Measurements from ENCODE around the gene SRPRA. TPM values are rescaled to one million over a fixed set of nuclear protein-coding genes. Genes with fewer than 3 reads are reported as not detected.

The SRPRA gene
- total and polyA plus RNA-seq, 12 donors: 61.5 to 194 (median 107) TPM

DNA sequence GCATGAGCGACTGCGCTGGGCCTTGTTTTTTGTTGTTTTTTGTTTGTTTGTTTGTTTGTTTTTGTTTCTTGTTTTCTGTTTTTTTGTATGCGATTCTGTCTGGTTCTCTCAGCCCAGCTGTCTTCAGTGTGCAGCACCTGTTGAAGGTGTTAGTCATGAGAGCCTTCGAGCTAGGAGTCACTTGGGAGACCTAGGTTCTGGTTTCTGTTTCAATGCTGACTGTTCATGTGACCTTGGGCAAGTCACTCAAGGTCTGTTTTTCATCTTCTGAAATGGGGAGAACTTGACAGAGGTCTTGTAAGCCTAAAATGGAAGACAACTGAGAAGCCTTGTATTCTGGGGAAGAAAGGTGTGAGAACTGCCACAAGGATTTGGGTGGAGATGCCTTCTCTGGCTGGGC lies 37.0 kb upstream of the SRPRA start:
- Histone ChIP-seq H3K27ac (no peak overlapping the region), H3K36me3 (replicated peaks in 1 of 2) (peaks cover 0 to 5% of the 10 kb centered on the region in 2 donors), H3K9me3 (replicated peaks in 1 of 3) (no peaks in the 10 kb centered on the region), H3K27me3 (no peaks in the 10 kb centered on the region), H3K4me1 (replicated peaks in 1 of 2) (peaks cover 2 to 26% of the 10 kb centered on the region in 2 donors), H3K4me3 (no peak overlapping the region)
- peak in 1 of 7 donors; percentile 41 for DNase-seq
- intact Hi-C loops (cut with DNase I): no loop called here
- WGBS, 4 donors: 69 to 81% (median 80%) methylated on average over 4 of the region's 4 CpGs
- TF ChIP-seq, protein P1, sequence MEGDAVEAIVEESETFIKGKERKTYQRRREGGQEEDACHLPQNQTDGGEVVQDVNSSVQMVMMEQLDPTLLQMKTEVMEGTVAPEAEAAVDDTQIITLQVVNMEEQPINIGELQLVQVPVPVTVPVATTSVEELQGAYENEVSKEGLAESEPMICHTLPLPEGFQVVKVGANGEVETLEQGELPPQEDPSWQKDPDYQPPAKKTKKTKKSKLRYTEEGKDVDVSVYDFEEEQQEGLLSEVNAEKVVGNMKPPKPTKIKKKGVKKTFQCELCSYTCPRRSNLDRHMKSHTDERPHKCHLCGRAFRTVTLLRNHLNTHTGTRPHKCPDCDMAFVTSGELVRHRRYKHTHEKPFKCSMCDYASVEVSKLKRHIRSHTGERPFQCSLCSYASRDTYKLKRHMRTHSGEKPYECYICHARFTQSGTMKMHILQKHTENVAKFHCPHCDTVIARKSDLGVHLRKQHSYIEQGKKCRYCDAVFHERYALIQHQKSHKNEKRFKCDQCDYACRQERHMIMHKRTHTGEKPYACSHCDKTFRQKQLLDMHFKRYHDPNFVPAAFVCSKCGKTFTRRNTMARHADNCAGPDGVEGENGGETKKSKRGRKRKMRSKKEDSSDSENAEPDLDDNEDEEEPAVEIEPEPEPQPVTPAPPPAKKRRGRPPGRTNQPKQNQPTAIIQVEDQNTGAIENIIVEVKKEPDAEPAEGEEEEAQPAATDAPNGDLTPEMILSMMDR (IDR thresholded peaks at IDR 0.05): no peak

DNA sequence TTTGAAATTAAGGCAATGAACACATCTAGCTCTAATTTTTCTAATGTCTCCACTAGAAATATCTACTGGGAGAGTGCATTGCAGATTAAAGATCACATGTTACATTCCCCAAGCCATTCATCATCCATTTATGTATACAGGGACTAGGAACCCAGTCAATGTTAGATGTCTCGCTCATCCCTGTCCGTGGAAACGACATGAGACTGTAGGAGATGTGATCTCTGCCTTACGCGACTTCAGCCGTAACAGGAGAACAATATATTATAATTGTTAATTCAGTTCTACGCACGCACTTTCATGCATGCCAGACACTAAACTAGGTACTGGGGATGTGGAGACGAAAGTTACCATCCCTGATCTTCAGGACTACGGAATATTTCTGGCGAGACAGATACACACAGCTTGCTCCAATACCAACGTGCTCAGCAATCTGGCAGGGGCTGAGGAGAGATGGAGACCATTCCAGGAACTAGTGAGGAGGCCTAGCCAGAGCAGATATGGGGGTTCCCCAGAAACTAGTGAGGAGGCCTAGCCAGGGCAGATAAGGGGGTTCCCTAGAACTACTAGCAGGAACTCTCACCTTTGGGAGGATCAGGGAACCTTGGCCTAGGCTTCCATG lies 35.9 kb upstream of the SRPRA start:
- TF ChIP-seq, protein P1 (IDR thresholded peaks at IDR 0.05): no peak
- no peak for TF ChIP-seq POLR2A (IDR thresholded peaks at IDR 0.05)
- Histone ChIP-seq H3K27ac (peak overlapping the region in 4 of 5 donors; percentile 71 to 91 (median 88)), H3K9me3 (replicated peaks in 1 of 3) (no peaks in the 10 kb centered on the region), H3K27me3 (no peaks in the 10 kb centered on the region), H3K4me1 (replicated peaks in 1 of 2) (peaks cover 0 to 19% of the 10 kb centered on the region in 2 donors), H3K36me3 (replicated peaks in 1 of 2) (peaks cover 0 to 11% of the 10 kb centered on the region in 2 donors), H3K4me3 (peak overlapping the region in 3 of 4 donors; percentile 15 to 60 (median 57))
- intact Hi-C loops (cut with DNase I): no loop called here
- DNase-seq: peak in 2 of 7 donors; percentile 8 to 52
- 20 to 43% (median 30%) methylated on average over 8 to 12 of the region's 12 CpGs for WGBS, 4 donors

DNA sequence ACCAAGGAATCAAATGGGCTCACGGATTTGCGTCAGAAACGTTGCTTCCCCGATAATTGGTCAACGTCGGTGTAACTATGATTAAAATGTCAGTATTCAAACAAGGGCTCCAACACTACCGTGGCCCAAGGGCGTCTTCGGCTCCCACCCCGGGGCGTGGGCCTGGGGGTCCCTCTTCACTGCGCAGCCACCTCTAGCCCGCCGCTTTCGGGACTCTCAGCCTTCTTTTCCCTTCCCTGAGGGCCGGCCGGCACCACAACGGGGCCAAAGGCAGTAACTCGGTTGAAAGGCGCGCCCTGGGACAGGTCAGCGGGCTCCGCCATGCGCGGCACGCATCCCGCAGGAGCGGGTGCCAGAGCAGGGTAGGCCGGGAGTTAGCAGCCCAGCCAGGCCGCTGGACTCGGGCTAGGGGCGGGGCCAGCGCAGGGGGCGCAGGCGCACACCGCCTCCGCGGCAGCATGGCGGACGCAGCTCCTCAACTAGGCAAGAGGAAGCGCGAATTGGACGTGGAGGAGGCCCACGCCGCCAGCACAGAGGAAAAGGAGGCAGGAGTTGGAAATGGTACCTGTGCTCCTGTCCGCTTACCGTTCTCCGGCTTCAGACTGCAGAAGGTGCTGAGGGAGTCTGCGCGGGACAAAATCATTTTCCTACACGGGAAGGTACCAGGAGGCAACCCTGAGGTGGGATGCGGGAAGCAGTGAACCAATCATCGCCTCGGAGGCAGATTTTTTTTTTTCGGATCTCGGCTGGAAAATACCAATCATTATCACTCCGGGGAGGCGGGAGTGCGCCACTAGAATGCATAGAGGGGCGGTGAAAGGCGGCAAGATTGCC lies 35.1 kb upstream of the SRPRA start, which contains the start of gene DCPS:
DCPS (plus strand) TSS at position 438 of the 834 bp plus-strand sequence; CDS start at position 459, 21 bp downstream.
- Histone ChIP-seq H3K4me1 (replicated peaks in 1 of 2) (peaks cover 0 to 19% of the 10 kb centered on the region in 2 donors), H3K27ac (peak within 1 kb of the TSS; percentile 71 to 91 (median 86)), H3K4me3 (peak within 1 kb of the TSS in 3 of 4 donors; percentile 15 to 60 (median 57)), H3K36me3 (replicated peaks in 1 of 2) (peaks cover 0 to 11% of the 10 kb centered on the region in 2 donors), H3K27me3 (no peaks in the 10 kb centered on the region), H3K9me3 (replicated peaks in 1 of 3) (no peaks in the 10 kb centered on the region)
- TF ChIP-seq POLR2A (IDR thresholded peaks at IDR 0.05): peak; percentile 64 to 80
- TF ChIP-seq, protein P1 (IDR thresholded peaks at IDR 0.05): no peak
- peak; percentile 90 to 96 (median 92) for DNase-seq
- intact Hi-C loops (cut with DNase I): no loop called here
- WGBS, 4 donors: 0 to 3% (median 1%) methylated on average over 14 to 61 of the region's 61 CpGs

DNA sequence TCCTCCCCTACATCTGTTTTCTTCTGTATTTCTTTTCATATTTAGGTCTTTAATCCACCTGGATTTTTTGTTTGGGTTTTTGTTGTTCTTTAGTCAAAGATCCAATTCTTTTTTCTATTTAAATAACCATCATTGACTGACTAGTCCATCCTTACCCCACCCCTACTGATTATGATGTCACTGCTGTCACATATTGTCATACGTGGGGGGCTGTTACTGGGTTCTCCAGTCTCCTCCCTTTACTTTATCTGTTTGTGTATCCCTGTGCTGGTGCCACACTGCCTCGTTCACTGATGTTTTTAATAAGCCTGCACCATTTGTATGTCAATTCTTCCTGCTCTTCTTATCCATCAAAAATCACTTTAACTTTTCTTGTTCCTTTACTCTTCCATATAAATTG lies 28.3 kb upstream of the SRPRA start:
- H3K4me1 ChIP-seq (replicated peaks in 1 of 2): no peaks in the 10 kb centered on the region
- no peaks in the 10 kb centered on the region for H3K27me3 ChIP-seq
- H3K9me3 ChIP-seq (replicated peaks in 1 of 3): no peaks in the 10 kb centered on the region
- H3K27ac ChIP-seq: no peak overlapping the region
- no peak for DNase-seq
- no peak overlapping the region for H3K4me3 ChIP-seq
- peaks cover 0 to 35% of the 10 kb centered on the region in 2 donors for H3K36me3 ChIP-seq (replicated peaks in 1 of 2)
- no peak for TF ChIP-seq POLR2A (IDR thresholded peaks at IDR 0.05)
- TF ChIP-seq, protein P1 (IDR thresholded peaks at IDR 0.05): no peak
- intact Hi-C loops (cut with DNase I): no loop called here
- WGBS, 4 donors: 54 to 86% (median 72%) methylated on average over 2 of the region's 2 CpGs

Measured in adrenal gland (tissue), 12 donors.